RWPE1 (cell line): ENCODE data around the gene FRMD8.

Experiments
- CTCF ChIA-PET: fragments of 350-600 bp; sonication (Branson Sonifier 250); formaldehyde crosslinking; extraction: SDS; loops from one replicate; lab custom pipeline; 2021; lab: Yijun Ruan, JAX
- POLR2A ChIA-PET: fragments of 400-600 bp; formaldehyde crosslinking; extraction: SDS; loops from one replicate; lab custom pipeline; 2020; ENCODE audit warnings: antibody characterized with exemption; ENCODE audit not compliant: low non-redundant PET; lab: Yijun Ruan, JAX
- DNase-seq: peaks from one replicate; pipeline ENCODE4 v3.0.0; 2012; ENCODE audit warnings: low spot score
- H3K27ac ChIP-seq: fragments of 450-650 bp; 2 replicates; pipeline ENCODE4 v1.5.1; 2017
- CTCF ChIP-seq: fragments of 450-650 bp; conservative IDR thresholded peaks from 2 replicates; pipeline ENCODE4 v1.5.1; 2017; ENCODE audit warnings: low read depth, mild to moderate bottlenecking

Gene FRMD8

DNA sequence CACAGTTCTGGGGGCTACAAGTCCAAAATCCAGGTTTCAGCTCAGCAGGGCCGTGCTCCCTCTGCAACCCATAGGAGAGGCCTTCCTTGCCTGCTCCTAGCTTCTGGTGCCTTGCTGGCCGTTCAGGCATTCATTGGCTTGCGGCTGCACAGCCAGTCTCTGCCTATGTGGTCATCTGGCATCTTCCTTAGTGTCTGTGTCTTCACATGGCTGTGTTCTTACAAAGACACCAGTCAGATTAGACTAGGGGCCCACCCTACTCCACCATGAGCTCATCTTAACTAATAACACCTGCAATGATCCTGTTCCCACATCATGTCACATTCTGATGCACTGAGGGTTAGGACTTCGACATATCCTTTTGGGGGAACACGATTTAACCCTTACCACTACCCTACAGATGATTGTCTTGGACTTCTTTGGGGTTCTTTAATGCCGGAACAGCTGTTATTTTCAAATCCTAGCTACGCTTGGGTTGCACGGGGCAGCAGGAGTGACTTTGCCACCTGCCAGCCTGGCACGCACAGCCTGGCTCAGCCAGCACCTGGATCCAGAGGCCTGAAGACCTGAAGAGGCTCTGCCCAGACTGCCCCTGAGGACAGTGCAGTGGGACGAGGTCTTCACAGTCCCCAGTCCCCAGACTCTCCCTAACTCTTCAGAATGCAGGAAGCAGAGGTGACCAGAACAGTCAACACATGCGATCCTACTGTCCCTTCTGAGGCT, 28.5 kb downstream of the FRMD8 start:
- DNase-seq: no peak
- CTCF ChIA-PET: interaction anchor here (0.6 to 1.6 kb wide), 3 partner anchors 13 to 481 kb away, joined by 4 to 7 read pairs (median 5); no protein-coding TSS in a partner anchor
- TF ChIP-seq CTCF: no peak
- POLR2A ChIA-PET: interaction anchor here (0.6 kb wide), 1 partner anchor 117 kb away, joined by 8 read pairs; no protein-coding TSS in a partner anchor
- H3K27ac ChIP-seq: peak overlapping the region; percentile 100

DNA sequence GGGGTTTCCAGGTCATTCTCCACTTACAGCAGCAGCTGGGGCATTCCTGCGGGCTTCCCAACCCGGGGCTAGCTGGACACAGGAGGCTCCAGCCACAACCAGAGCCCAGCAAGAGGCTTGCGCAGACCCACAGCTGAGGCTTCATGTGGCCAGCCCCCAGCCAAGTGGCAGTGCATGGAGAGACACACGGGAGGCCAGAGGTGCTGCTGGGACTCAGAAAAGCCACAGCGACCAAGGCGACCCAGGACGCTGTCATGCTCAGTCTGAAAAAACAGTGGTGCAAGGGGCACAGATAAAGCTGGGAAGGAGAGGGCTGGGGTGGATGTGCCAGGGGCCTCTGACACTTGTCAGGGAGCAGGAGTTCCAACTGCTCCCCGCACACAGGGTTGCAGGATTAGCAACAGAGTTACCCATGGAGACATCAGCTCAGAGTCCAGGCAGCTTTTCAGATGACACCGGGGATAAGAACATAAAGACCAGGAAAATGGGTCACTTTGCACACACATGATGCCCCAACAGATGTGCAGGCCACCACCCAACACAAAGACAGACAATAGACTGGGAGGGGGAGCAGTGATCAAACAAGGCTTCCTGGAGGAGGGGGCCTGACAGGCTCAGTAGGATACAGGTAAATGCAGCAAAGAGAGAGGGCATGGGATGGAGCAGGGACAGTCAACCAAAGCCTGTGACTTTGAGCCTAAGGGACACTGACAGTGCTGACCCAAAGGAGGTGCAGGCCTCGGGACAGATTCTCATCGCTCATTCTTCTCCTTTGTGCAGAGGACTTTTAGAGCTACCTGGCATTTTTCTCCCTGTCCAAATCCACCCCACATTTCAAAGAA, 29.3 kb downstream of the FRMD8 start:
- DNase-seq: no peak
- no peak for TF ChIP-seq CTCF
- ChIA-PET POLR2A (no interaction called here), CTCF (interaction anchor here (0.6 to 2.6 kb wide), 12 partner anchors 8 to 136 kb away, joined by 3 to 19 read pairs (median 4); partner anchors contain the start of gene SLC25A45)
- H3K27ac ChIP-seq: peak overlapping the region; percentile 100

GRCh38 chr11:65416341-65416824, 29.9 kb downstream of the FRMD8 start:
- DNase-seq: peak; percentile 84
- ChIA-PET POLR2A (interaction anchor here (0.6 kb wide), 1 partner anchor 76 kb away, joined by 3 read pairs; no protein-coding TSS in a partner anchor), CTCF (interaction anchor here (0.6 to 2.6 kb wide), 15 partner anchors 9 to 177 kb away, joined by 3 to 19 read pairs (median 3); partner anchors contain the start of genes FAM89B, MALAT1 and SLC25A45)
- peak overlapping the region; percentile 100 for H3K27ac ChIP-seq
- peak; percentile 95 for TF ChIP-seq CTCF

GRCh38 chr11:65416841-65417701, 30.6 kb downstream of the FRMD8 start:
- ChIA-PET POLR2A (interaction anchor here (0.6 kb wide), 1 partner anchor 76 kb away, joined by 3 read pairs; no protein-coding TSS in a partner anchor), CTCF (interaction anchor here (0.6 to 2.6 kb wide), 13 partner anchors 13 to 190 kb away, joined by 3 to 19 read pairs (median 3); partner anchors contain the start of genes FAM89B, MALAT1 and SLC25A45)
- H3K27ac ChIP-seq: peak overlapping the region; percentile 100
- DNase-seq: no peak
- no peak for TF ChIP-seq CTCF

DNA sequence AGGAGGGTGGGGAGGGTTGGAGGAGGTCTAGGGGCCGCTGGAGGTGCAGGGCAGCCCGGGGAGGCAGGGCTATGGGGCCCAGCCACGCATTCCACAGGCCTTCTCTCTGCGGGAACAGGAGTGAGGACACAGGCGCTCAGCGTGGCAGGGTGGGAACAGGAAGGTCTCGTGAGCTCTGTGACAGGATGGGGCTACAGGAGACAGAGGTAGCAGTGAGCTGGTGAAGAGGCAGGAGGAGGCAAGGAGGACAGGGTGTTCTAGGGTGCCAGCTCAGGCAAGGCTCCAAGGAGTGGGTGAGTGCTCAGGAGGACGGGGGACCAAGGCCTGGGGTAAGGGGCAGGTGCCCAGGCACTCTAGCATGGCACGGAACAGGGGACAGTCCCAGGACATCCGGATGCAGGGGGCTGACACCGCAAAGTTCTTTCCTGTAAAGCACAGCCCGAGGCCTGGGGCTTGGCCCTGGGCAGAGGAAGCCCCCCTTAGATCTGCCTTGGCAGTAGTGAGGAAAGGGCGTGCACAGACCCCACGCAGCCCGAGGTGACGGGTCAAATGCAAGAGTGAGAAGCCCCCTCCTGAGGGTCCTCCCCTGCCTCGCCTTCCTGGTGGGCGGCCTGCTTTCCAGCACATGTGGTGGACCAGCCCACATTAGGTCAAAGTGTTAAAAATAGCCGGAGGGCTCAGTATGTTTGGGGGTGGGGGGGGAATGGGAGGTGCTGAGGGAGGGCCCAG, 31.4 kb downstream of the FRMD8 start:
- POLR2A ChIA-PET: interaction anchor here (0.6 kb wide), 1 partner anchor 1214 kb away, joined by 3 read pairs; no protein-coding TSS in a partner anchor
- no peak for DNase-seq
- peak overlapping the region; percentile 100 for H3K27ac ChIP-seq

More for the DNA sequence above, 31.4 kb downstream of the FRMD8 start:
- CTCF ChIA-PET: interaction anchor here (0.6 to 2.6 kb wide), 5 partner anchors 27 to 208 kb away, joined by 3 to 13 read pairs (median 5); no protein-coding TSS in a partner anchor
- no peak for TF ChIP-seq CTCF
